K562 (cell line): ENCODE measurements around the gene OTOP3. TPM values are rescaled to one million over a fixed set of nuclear protein-coding genes. Genes with fewer than 3 reads are reported as not detected.

Experiments used
- CBX8 ChIP-seq: fragments of 200-600 bp; sonication (generic); IDR thresholded peaks from 2 replicates; pipeline ENCODE4 v1.6.1; 2012; ENCODE audit warnings: borderline replicate concordance, mixed run types, low read depth, mild to moderate bottlenecking, moderate library complexity, mixed read lengths, low read length, control low read depth, inconsistent platforms; ENCODE audit not compliant: poor library complexity, severe bottlenecking; ENCODE audit errors: extremely low read depth
- CSDE1 ChIP-seq, 2 experiments: fragments of 450-650 bp; IDR thresholded peaks; 2 replicates each; pipeline ENCODE4 v1.6.1; 2016; ENCODE audit warnings: mild to moderate bottlenecking in 1 of 2
- FOXA1 ChIP-seq: fragments of 450-650 bp; IDR thresholded peaks from 2 replicates; pipeline ENCODE4 v1.6.1; 2016; ENCODE audit warnings: mild to moderate bottlenecking, borderline replicate concordance
- GTF2E2 ChIP-seq: fragments of 200-800 bp; sonication (Bioruptor generic); IDR thresholded peaks from 2 replicates; pipeline ENCODE4 v1.6.1; 2016; ENCODE audit warnings: missing genetic modification characterization, missing compliant biosample characterization
- GTF2F1 ChIP-seq: IDR thresholded peaks from 2 replicates; pipeline ENCODE4 v1.6.1; 2011; ENCODE audit warnings: low read depth, low read length, improper control_type of control experiment
- KLF1 ChIP-seq: fragments of 450-650 bp; IDR thresholded peaks from 2 replicates; pipeline ENCODE4 v1.6.1; 2016; ENCODE audit warnings: missing genetic modification characterization, missing compliant biosample characterization
- MAZ ChIP-seq, 2 experiments: fragments of 450-650 bp in 1 of 2; sonication (generic) in 1 of 2; formaldehyde crosslinking; IDR thresholded peaks in 1 of 2; conservative IDR thresholded peaks in 1 of 2; 2 replicates each; pipeline versions ENCODE4 v1.4.0 to v1.5.0; 2020; ENCODE audit warnings: mild to moderate bottlenecking in 1 of 2, missing genetic modification reagents in 1 of 2
- MCM3 ChIP-seq: fragments of 450-650 bp; IDR thresholded peaks from 2 replicates; pipeline ENCODE4 v1.6.1; 2016
- SREBF2 ChIP-seq: sonication (generic); formaldehyde crosslinking; IDR thresholded peaks from 2 replicates; pipeline ENCODE4 v1.4.0; 2020; ENCODE audit warnings: mild to moderate bottlenecking, missing genetic modification reagents
- SRSF3 ChIP-seq: fragments of 200-400 bp; formaldehyde crosslinking; IDR thresholded peaks from 2 replicates; pipeline ENCODE4 v1.6.1; 2016; ENCODE audit warnings: mild to moderate bottlenecking, low read length, moderate library complexity; ENCODE audit not compliant: insufficient read depth
- STAT5A ChIP-seq: IDR thresholded peaks from 2 replicates; pipeline ENCODE4 v1.6.1; 2012; ENCODE audit warnings: low read length, inconsistent platforms, borderline replicate concordance
- TCFL5 ChIP-seq: fragments of 250-450 bp; sonication (Bioruptor Pico); conservative IDR thresholded peaks from 2 replicates; pipeline ENCODE4 v1.6.1; 2021; ENCODE audit warnings: mild to moderate bottlenecking, moderate library complexity, matching md5 sums
- ZBTB7A ChIP-seq: IDR thresholded peaks from 2 replicates; pipeline ENCODE4 v1.6.1; 2011; ENCODE audit warnings: low read depth, mild to moderate bottlenecking, low read length, moderate library complexity, borderline replicate concordance; ENCODE audit not compliant: control insufficient read depth
- polyA plus RNA-seq, 8 experiments: library from polyadenylated mRNA; depleted of rRNA in 4 of 8; stranded (reverse) in 5 of 8; unstranded in 3 of 8; fragments of >200 nt; fragmentation: Nextera tagmentation in 2 of 8; fragmentation: Illumina TruSeq in 1 of 8; extraction: Ambion mirVana in 2 of 8; extraction: Trizol in 1 of 8; gene quantifications; 2 replicates each; pipeline versions ENCODE4 v1.2.1 to v1.2.3, GENCODE V29; 2011 to 2014; ENCODE audit warnings: inconsistent platforms in 1 of 8, missing spikeins in 1 of 8
- total RNA-seq, 7 experiments: library from RNA; depleted of rRNA in 6 of 7; stranded (reverse); fragments of >200 nt in 6 of 7; fragmentation: Illumina TruSeq in 2 of 7; extraction: Trizol in 2 of 7; gene quantifications; 2 replicates each; pipeline versions ENCODE4 v1.2.1 to v1.2.3, GENCODE V29; 2011 to 2021; ENCODE audit warnings: low replicate concordance in 1 of 7
- TF ChIP-seq, protein P1 (sequence below): fragments of 450-650 bp; formaldehyde crosslinking; IDR thresholded peaks from 2 replicates; pipeline ENCODE4 v1.4.0; 2020; ENCODE audit warnings: mild to moderate bottlenecking, mixed read lengths
- TF ChIP-seq, protein P2 (sequence below): fragments of 200-600 bp; sonication (generic); IDR thresholded peaks from one replicate; pipeline ENCODE4 v1.6.1; 2012; ENCODE audit warnings: mild to moderate bottlenecking, low read depth, low read length, inconsistent platforms

The OTOP3 gene
- total and polyA plus RNA-seq, 9 of the 15 experiments (the other 6 are each of a cell fraction or from before 2014, with no cell fraction given) = not detected

DNA sequence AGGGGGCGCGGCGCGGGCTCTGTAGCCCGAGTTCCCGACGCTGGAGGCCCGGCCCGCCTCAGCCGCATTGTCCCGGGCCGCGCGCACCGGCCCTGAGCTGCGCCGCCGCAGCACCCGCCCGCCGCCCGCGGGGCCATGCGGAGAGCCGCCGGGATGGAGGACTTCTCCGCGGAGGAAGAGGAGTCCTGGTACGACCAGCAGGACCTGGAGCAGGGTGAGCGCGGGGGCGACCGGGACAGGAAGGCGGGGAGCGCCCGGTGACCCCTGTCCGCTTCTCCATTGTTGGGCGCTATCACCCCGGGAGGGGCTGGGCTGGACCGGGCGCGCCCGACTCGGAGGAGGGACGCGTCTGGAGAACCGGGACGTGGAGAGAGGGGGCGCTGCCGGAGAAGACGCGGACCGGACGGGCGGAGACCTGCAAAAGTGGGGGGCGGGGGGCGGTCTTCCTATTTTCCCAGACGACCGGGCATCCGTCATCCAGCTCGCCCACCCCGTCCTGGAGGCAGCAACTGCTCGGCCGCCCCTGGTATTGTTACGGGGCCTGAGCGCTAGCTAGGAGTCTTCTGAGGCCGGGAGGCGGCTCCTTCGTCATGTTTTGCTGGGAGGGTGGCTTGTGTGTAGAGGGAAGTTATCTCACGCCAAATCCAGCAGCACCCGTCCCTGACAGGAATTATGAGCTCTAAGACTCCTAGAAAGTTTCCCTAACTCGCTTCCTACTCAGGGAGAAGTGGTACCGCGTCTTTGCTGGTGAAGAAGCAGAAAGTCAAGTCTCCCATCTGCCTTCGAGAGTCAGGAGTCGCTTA, 52.4 kb downstream of the OTOP3 start (continued):
- TF ChIP-seq, protein P1, sequence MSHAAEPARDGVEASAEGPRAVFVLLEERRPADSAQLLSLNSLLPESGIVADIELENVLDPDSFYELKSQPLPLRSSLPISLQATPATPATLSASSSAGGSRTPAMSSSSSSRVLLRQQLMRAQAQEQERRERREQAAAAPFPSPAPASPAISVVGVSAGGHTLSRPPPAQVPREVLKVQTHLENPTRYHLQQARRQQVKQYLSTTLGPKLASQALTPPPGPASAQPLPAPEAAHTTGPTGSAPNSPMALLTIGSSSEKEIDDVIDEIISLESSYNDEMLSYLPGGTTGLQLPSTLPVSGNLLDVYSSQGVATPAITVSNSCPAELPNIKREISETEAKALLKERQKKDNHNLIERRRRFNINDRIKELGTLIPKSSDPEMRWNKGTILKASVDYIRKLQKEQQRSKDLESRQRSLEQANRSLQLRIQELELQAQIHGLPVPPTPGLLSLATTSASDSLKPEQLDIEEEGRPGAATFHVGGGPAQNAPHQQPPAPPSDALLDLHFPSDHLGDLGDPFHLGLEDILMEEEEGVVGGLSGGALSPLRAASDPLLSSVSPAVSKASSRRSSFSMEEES (CRISPR knock-in tag) = no peak
- TF ChIP-seq SREBF2 (CRISPR knock-in tag) = no peak
- TF ChIP-seq CBX8 = no peak
- TF ChIP-seq, protein P2, sequence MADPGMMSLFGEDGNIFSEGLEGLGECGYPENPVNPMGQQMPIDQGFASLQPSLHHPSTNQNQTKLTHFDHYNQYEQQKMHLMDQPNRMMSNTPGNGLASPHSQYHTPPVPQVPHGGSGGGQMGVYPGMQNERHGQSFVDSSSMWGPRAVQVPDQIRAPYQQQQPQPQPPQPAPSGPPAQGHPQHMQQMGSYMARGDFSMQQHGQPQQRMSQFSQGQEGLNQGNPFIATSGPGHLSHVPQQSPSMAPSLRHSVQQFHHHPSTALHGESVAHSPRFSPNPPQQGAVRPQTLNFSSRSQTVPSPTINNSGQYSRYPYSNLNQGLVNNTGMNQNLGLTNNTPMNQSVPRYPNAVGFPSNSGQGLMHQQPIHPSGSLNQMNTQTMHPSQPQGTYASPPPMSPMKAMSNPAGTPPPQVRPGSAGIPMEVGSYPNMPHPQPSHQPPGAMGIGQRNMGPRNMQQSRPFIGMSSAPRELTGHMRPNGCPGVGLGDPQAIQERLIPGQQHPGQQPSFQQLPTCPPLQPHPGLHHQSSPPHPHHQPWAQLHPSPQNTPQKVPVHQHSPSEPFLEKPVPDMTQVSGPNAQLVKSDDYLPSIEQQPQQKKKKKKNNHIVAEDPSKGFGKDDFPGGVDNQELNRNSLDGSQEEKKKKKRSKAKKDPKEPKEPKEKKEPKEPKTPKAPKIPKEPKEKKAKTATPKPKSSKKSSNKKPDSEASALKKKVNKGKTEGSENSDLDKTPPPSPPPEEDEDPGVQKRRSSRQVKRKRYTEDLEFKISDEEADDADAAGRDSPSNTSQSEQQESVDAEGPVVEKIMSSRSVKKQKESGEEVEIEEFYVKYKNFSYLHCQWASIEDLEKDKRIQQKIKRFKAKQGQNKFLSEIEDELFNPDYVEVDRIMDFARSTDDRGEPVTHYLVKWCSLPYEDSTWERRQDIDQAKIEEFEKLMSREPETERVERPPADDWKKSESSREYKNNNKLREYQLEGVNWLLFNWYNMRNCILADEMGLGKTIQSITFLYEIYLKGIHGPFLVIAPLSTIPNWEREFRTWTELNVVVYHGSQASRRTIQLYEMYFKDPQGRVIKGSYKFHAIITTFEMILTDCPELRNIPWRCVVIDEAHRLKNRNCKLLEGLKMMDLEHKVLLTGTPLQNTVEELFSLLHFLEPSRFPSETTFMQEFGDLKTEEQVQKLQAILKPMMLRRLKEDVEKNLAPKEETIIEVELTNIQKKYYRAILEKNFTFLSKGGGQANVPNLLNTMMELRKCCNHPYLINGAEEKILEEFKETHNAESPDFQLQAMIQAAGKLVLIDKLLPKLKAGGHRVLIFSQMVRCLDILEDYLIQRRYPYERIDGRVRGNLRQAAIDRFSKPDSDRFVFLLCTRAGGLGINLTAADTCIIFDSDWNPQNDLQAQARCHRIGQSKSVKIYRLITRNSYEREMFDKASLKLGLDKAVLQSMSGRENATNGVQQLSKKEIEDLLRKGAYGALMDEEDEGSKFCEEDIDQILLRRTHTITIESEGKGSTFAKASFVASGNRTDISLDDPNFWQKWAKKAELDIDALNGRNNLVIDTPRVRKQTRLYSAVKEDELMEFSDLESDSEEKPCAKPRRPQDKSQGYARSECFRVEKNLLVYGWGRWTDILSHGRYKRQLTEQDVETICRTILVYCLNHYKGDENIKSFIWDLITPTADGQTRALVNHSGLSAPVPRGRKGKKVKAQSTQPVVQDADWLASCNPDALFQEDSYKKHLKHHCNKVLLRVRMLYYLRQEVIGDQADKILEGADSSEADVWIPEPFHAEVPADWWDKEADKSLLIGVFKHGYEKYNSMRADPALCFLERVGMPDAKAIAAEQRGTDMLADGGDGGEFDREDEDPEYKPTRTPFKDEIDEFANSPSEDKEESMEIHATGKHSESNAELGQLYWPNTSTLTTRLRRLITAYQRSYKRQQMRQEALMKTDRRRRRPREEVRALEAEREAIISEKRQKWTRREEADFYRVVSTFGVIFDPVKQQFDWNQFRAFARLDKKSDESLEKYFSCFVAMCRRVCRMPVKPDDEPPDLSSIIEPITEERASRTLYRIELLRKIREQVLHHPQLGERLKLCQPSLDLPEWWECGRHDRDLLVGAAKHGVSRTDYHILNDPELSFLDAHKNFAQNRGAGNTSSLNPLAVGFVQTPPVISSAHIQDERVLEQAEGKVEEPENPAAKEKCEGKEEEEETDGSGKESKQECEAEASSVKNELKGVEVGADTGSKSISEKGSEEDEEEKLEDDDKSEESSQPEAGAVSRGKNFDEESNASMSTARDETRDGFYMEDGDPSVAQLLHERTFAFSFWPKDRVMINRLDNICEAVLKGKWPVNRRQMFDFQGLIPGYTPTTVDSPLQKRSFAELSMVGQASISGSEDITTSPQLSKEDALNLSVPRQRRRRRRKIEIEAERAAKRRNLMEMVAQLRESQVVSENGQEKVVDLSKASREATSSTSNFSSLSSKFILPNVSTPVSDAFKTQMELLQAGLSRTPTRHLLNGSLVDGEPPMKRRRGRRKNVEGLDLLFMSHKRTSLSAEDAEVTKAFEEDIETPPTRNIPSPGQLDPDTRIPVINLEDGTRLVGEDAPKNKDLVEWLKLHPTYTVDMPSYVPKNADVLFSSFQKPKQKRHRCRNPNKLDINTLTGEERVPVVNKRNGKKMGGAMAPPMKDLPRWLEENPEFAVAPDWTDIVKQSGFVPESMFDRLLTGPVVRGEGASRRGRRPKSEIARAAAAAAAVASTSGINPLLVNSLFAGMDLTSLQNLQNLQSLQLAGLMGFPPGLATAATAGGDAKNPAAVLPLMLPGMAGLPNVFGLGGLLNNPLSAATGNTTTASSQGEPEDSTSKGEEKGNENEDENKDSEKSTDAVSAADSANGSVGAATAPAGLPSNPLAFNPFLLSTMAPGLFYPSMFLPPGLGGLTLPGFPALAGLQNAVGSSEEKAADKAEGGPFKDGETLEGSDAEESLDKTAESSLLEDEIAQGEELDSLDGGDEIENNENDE = no peak
- peak; percentile 71 to 85 for TF ChIP-seq MAZ (CRISPR knock-in tag; conservative IDR thresholded peaks at IDR 0.05 in 1 of 2, IDR thresholded peaks at IDR 0.05 in 1 of 2)
- no peak for TF ChIP-seq MCM3
- TF ChIP-seq STAT5A = no peak
- peak; percentile 57; the same call in 1 of the 2 replicates for TF ChIP-seq ZBTB7A
- TF ChIP-seq GTF2F1 = no peak
- TF ChIP-seq GTF2E2 (tag) = no peak
- no peak for TF ChIP-seq CSDE1 (IDR thresholded peaks at IDR 0.05)
- no peak for TF ChIP-seq KLF1 (tag)
- no peak for TF ChIP-seq FOXA1
- no peak for TF ChIP-seq TCFL5 (CRISPR knock-in tag)
- no peak for TF ChIP-seq SRSF3
